Mesenchymal stem cell (in vitro differentiated cells and primary cell): ENCODE results near the gene RCOR1.

Experiments used
- DNase-seq: peaks from one replicate; pipeline ENCODE4 v3.0.0-alpha.2; 2013
- H2AFZ ChIP-seq: one replicate; pipeline ENCODE4 v1.6.1; 2013; ENCODE audit warnings: low read depth, mild to moderate bottlenecking, control low read depth, inconsistent platforms, low read length, moderate library complexity
- H2AK5ac ChIP-seq: 2 replicates; pipeline ENCODE4 v1.6.1; 2013; ENCODE audit warnings: low read length, moderate library complexity, mild to moderate bottlenecking, inconsistent platforms; ENCODE audit not compliant: severe bottlenecking
- H2BK120ac ChIP-seq: one replicate; pipeline ENCODE4 v1.6.1; 2013; ENCODE audit warnings: low read depth, mild to moderate bottlenecking, inconsistent platforms, low read length, moderate library complexity
- H2BK12ac ChIP-seq, 2 experiments: one replicate each; pipeline ENCODE4 v1.6.1; 2013; ENCODE audit warnings: inconsistent platforms in 2 of 2, low read length in 2 of 2, mild to moderate bottlenecking in 2 of 2, moderate library complexity in 2 of 2, control low read depth in 1 of 2
- H2BK15ac ChIP-seq: one replicate; pipeline ENCODE4 v1.6.1; 2013; ENCODE audit warnings: mild to moderate bottlenecking, low read depth, inconsistent platforms; ENCODE audit not compliant: poor library complexity, severe bottlenecking
- H2BK5ac ChIP-seq: 2 replicates; pipeline ENCODE4 v1.6.1; 2013; ENCODE audit warnings: low read depth, mild to moderate bottlenecking, low read length, control low read depth, inconsistent platforms; ENCODE audit not compliant: poor library complexity, severe bottlenecking
- H3K14ac ChIP-seq, 2 experiments: one replicate each; pipeline ENCODE4 v1.6.1; 2013; ENCODE audit warnings: inconsistent platforms in 2 of 2, low read length in 2 of 2, control low read depth in 1 of 2, mild to moderate bottlenecking in 1 of 2, moderate library complexity in 1 of 2
- H3K18ac ChIP-seq, 2 experiments: one replicate each; pipeline ENCODE4 v1.6.1; 2013; ENCODE audit warnings: inconsistent platforms in 2 of 2, low read length in 2 of 2, control low read depth in 1 of 2, low read depth in 1 of 2, mild to moderate bottlenecking in 1 of 2
- H3K23ac ChIP-seq, 2 experiments: one replicate each; pipeline ENCODE4 v1.6.1; 2013; ENCODE audit warnings: inconsistent platforms in 2 of 2, low read length in 2 of 2, mild to moderate bottlenecking in 2 of 2, moderate library complexity in 2 of 2, control low read depth in 1 of 2
- H3K27ac ChIP-seq: 2 replicates; pipeline ENCODE4 v1.5.1; 2013; ENCODE audit warnings: mild to moderate bottlenecking, moderate library complexity, low read length, control low read depth, inconsistent platforms; ENCODE audit not compliant: poor library complexity, severe bottlenecking
- H3K27me3 ChIP-seq, 2 experiments: 2 replicates each; pipeline versions ENCODE4 v1.6.1 to v1.7.0; 2013; ENCODE audit warnings: low read length in 2 of 2, mild to moderate bottlenecking in 2 of 2, moderate library complexity in 2 of 2, control low read depth in 1 of 2, inconsistent platforms in 1 of 2; ENCODE audit not compliant: control insufficient read depth in 1 of 2, insufficient read depth in 1 of 2
- H3K36me3 ChIP-seq, 2 experiments: 2 replicates each; pipeline versions ENCODE4 v1.6.1 to v1.7.0; 2013; ENCODE audit warnings: low read length in 2 of 2, control low read depth in 1 of 2, inconsistent platforms in 1 of 2, low read depth in 1 of 2, mild to moderate bottlenecking in 1 of 2; ENCODE audit not compliant: insufficient read depth in 2 of 2, control insufficient read depth in 1 of 2
- H3K4ac ChIP-seq, 2 experiments: one replicate each; pipeline ENCODE4 v1.6.1; 2013; ENCODE audit warnings: inconsistent platforms in 2 of 2, low read length in 2 of 2, mild to moderate bottlenecking in 2 of 2, moderate library complexity in 2 of 2, control low read depth in 1 of 2, low read depth in 1 of 2
- H3K4me1 ChIP-seq: 2 replicates; pipeline ENCODE4 v1.6.1; 2013; ENCODE audit warnings: low read depth, low read length, control low read depth; ENCODE audit not compliant: control insufficient read depth, insufficient read depth
- H3K4me2 ChIP-seq: 2 replicates; pipeline ENCODE4 v1.6.1; 2013; ENCODE audit warnings: low read length, mild to moderate bottlenecking, inconsistent platforms; ENCODE audit not compliant: poor library complexity, severe bottlenecking
- H3K4me3 ChIP-seq, 2 experiments: 2 replicates each; pipeline versions ENCODE4 v1.5.1 to v1.7.0; 2013; ENCODE audit warnings: low read length in 2 of 2, mild to moderate bottlenecking in 2 of 2, control low read depth in 1 of 2, low read depth in 1 of 2; ENCODE audit not compliant: insufficient read depth in 1 of 2
- H3K79me1 ChIP-seq: replicated peaks from 2 replicates; pipeline ENCODE4 v1.6.1; 2013; ENCODE audit warnings: mild to moderate bottlenecking, control low read depth, low read length, inconsistent platforms; ENCODE audit not compliant: poor library complexity, severe bottlenecking
- H3K9ac ChIP-seq: 2 replicates; pipeline ENCODE4 v1.7.0; 2013; ENCODE audit warnings: mild to moderate bottlenecking, low read length, moderate library complexity
- H3K9me3 ChIP-seq: 2 replicates; pipeline ENCODE4 v1.7.0; 2013; ENCODE audit warnings: mild to moderate bottlenecking, low read length; ENCODE audit not compliant: control insufficient read depth
- H4K8ac ChIP-seq: one replicate; pipeline ENCODE4 v1.6.1; 2013; ENCODE audit warnings: inconsistent platforms, mild to moderate bottlenecking, low read length, moderate library complexity
- H4K91ac ChIP-seq: one replicate; pipeline ENCODE4 v1.6.1; 2013; ENCODE audit warnings: mild to moderate bottlenecking, low read length, inconsistent platforms
- WGBS: methylation state at CpG from one replicate; pipeline ENCODE4 v1.1.7; 2013; ENCODE audit warnings: mixed read lengths; 5-methylcytosine and 5-hydroxymethylcytosine counted together

Gene RCOR1

DNA sequence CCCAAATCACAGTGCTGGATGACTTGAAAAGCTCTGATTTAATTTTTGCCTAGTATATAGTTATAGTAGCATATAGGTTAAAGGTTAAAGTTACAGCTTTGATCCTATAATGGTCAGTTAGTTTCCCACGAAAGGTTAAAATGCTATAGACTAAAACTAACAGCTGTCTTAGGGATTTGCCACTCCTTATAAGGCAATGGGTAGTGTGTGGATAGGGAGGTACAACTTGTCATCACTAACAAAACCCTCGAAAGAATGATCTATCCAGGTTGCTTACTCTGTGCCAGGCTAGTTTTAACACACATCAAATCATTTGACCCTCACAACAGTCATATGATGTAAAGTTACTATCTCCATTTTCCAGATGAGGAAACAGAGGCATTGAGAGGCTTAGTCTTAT, 11.7 kb downstream of the RCOR1 start:
- Histone ChIP-seq H2BK120ac (no peak overlapping the region), H2AFZ (no peak overlapping the region), H2BK12ac (no peak overlapping the region), H3K79me1 (peaks cover 21% of the 10 kb centered on the region), H3K9me3 (no peaks in the 10 kb centered on the region), H3K14ac (no peak overlapping the region), H3K23ac (no peak overlapping the region), H2AK5ac (no peak overlapping the region), H4K91ac (no peak overlapping the region), H3K4ac (no peak overlapping the region), H4K8ac (no peak overlapping the region), H2BK15ac (no peak overlapping the region), H2BK5ac (no peak overlapping the region), H3K9ac (no peak overlapping the region), H3K4me3 (no peak overlapping the region), H3K4me2 (no peak overlapping the region), H3K18ac (no peak overlapping the region), H3K4me1 (peaks cover 5% of the 10 kb centered on the region), H3K27ac (no peak overlapping the region), H3K27me3 (no peaks in the 10 kb centered on the region), H3K36me3 (no peaks in the 10 kb centered on the region)
- DNase-seq: no peak
- WGBS: 100% methylated on average over 1 of the region's 2 CpGs

DNA sequence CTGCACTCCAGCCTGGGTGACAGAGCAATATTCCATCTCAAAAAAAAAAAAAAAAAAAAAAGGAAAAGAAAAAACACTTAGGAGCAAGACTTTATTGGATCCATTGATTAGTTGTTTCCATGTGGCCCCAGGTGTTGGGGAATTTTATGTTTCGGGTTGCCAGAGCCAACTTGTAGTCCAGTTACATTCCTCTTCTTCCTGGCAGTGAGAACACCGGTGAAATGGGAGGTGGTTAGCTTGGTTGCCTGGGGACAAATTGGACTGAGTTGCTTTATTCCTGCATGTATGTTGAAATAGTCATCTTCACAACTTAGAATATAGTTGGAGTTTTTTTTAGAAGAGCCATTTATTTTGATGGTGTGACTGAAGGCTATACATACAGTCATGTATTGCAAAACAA, 12.6 kb downstream of the RCOR1 start:
- WGBS: 88% methylated on average over 2 of the region's 2 CpGs
- no peak overlapping the region for H3K4me3 ChIP-seq

DNA sequence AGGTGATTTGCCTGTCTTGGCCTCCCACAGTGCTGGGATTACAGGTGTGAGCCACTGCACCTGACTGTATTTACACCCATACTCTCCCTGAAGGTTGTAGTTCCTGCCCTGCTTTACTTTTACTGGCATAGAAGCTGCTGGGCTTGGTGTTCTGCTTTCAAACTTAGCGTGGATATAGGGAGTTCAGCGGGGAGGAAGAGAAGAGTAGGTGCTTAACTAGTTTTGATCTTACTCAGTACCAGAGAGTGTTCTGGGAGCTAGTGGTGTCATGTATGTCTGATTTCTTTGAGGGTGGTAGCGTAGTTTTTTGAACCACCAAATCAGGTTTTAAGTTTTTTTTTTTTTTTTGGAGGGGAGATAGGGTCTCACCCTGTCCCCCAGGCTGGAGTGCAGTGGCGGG, 13.8 kb downstream of the RCOR1 start:
- Histone ChIP-seq H3K4ac (no peak overlapping the region), H4K8ac (no peak overlapping the region), H2BK120ac (no peak overlapping the region), H3K79me1 (peaks cover 18% of the 10 kb centered on the region), H3K4me3 (no peak overlapping the region), H2BK15ac (no peak overlapping the region), H3K23ac (no peak overlapping the region), H3K36me3 (no peaks in the 10 kb centered on the region), H3K27me3 (no peaks in the 10 kb centered on the region), H3K4me2 (no peak overlapping the region), H3K14ac (no peak overlapping the region), H3K4me1 (peaks cover 5% of the 10 kb centered on the region), H2BK12ac (no peak overlapping the region), H2BK5ac (no peak overlapping the region), H3K27ac (no peak overlapping the region), H3K18ac (no peak overlapping the region), H4K91ac (no peak overlapping the region), H3K9ac (no peak overlapping the region), H2AK5ac (no peak overlapping the region), H3K9me3 (no peaks in the 10 kb centered on the region), H2AFZ (no peak overlapping the region)
- no peak for DNase-seq
- WGBS: 93% methylated on average over 4 of the region's 4 CpGs

More for the DNA sequence above, 12.6 kb downstream of the RCOR1 start:
- Histone ChIP-seq H3K9me3 (no peaks in the 10 kb centered on the region), H3K79me1 (peaks cover 21% of the 10 kb centered on the region), H3K9ac (no peak overlapping the region), H3K27ac (no peak overlapping the region), H2AFZ (no peak overlapping the region), H2BK120ac (no peak overlapping the region), H4K91ac (no peak overlapping the region), H3K4me2 (no peak overlapping the region), H3K23ac (no peak overlapping the region), H3K27me3 (no peaks in the 10 kb centered on the region), H3K36me3 (no peaks in the 10 kb centered on the region), H2BK12ac (no peak overlapping the region), H3K4me1 (peaks cover 3% of the 10 kb centered on the region), H3K4ac (no peak overlapping the region), H4K8ac (no peak overlapping the region), H3K14ac (no peak overlapping the region), H2AK5ac (no peak overlapping the region), H2BK15ac (no peak overlapping the region), H3K18ac (no peak overlapping the region), H2BK5ac (no peak overlapping the region)
- no peak for DNase-seq

DNA sequence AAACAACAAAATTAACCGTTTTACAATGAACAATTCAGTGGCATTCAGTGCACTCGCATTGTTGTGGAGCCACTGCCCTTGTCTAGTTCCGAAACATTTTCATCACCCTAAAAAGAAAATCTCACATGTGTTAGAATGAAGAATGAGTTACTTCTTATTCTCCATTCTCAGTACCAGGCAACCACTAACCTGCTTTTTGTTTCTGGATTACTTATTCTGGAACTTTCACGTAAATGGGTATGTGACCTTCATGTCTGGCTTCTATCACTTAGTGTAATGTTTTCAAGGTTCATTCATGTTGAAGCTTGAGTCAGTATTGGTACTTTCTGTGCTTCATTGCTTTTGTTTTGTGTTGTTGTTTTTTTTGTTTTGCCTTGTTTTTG, 15.6 kb downstream of the RCOR1 start:
- Histone ChIP-seq H2BK120ac (no peak overlapping the region), H3K4me3 (no peak overlapping the region), H3K4me1 (peaks cover 2% of the 10 kb centered on the region), H2AK5ac (no peak overlapping the region), H3K27me3 (no peaks in the 10 kb centered on the region), H4K8ac (no peak overlapping the region), H3K27ac (no peak overlapping the region), H2BK15ac (no peak overlapping the region), H3K23ac (no peak overlapping the region), H2BK5ac (no peak overlapping the region), H3K36me3 (peaks cover 0 to 5% of the 10 kb centered on the region in 2 experiments), H3K14ac (no peak overlapping the region), H3K9ac (no peak overlapping the region), H3K4ac (no peak overlapping the region), H4K91ac (no peak overlapping the region), H2AFZ (no peak overlapping the region), H3K9me3 (no peaks in the 10 kb centered on the region), H2BK12ac (no peak overlapping the region), H3K18ac (no peak overlapping the region), H3K79me1 (peaks cover 18% of the 10 kb centered on the region), H3K4me2 (no peak overlapping the region)
- 97% methylated on average over 4 of the region's 4 CpGs for WGBS
- DNase-seq: no peak
